Mesendoderm (in vitro differentiated cells): ENCODE data around the gene HEPACAM2.

Experiments
- DNase-seq: peaks from one replicate; pipeline ENCODE4 v3.0.0; 2013
- H2AK5ac ChIP-seq: 2 replicates; pipeline ENCODE4 v1.6.1; 2013; ENCODE audit warnings: low read length, inconsistent platforms
- H2BK120ac ChIP-seq: 2 replicates; pipeline ENCODE4 v1.6.1; 2013; ENCODE audit warnings: low read depth, mild to moderate bottlenecking, low read length, moderate library complexity, mixed read lengths
- H2BK15ac ChIP-seq: replicated peaks from 2 replicates; pipeline ENCODE4 v1.6.1; 2013; ENCODE audit warnings: low read depth, mild to moderate bottlenecking, moderate library complexity
- H2BK5ac ChIP-seq: 2 replicates; pipeline ENCODE4 v1.6.1; 2013; ENCODE audit warnings: low read length, inconsistent platforms
- H3K18ac ChIP-seq: 2 replicates; pipeline ENCODE4 v1.6.1; 2013; ENCODE audit warnings: mild to moderate bottlenecking, low read length, mixed read lengths
- H3K23ac ChIP-seq: one replicate; pipeline ENCODE4 v1.6.1; 2013; ENCODE audit warnings: low read length
- H3K27ac ChIP-seq: 2 replicates; pipeline ENCODE4 v1.5.1; 2013; ENCODE audit warnings: low read depth, mild to moderate bottlenecking, inconsistent platforms, low read length, moderate library complexity
- H3K27me3 ChIP-seq: 2 replicates; pipeline ENCODE4 v1.6.1; 2013; ENCODE audit warnings: low read length, control low read depth, mild to moderate bottlenecking, inconsistent platforms; ENCODE audit not compliant: insufficient read depth, poor library complexity
- H3K36me3 ChIP-seq: 2 replicates; pipeline ENCODE4 v1.6.1; 2013; ENCODE audit warnings: low read length, inconsistent platforms; ENCODE audit not compliant: control insufficient read depth, insufficient read depth
- H3K4ac ChIP-seq: one replicate; pipeline ENCODE4 v1.6.1; 2013; ENCODE audit warnings: low read depth, mild to moderate bottlenecking, low read length, moderate library complexity
- H3K4me1 ChIP-seq: 2 replicates; pipeline ENCODE4 v1.6.1; 2013; ENCODE audit warnings: low read depth, low read length, inconsistent platforms; ENCODE audit not compliant: control insufficient read depth
- H3K4me2 ChIP-seq: 2 replicates; pipeline ENCODE4 v1.6.1; 2013; ENCODE audit warnings: low read length
- H3K4me3 ChIP-seq: 2 replicates; pipeline ENCODE4 v1.5.1; 2013; ENCODE audit warnings: mild to moderate bottlenecking, low read length
- H3K56ac ChIP-seq: one replicate; pipeline ENCODE4 v1.6.1; 2013; ENCODE audit warnings: low read length
- H3K79me1 ChIP-seq: 2 replicates; pipeline ENCODE4 v1.6.1; 2013; ENCODE audit warnings: low read length, inconsistent platforms
- H3K79me2 ChIP-seq: 2 replicates; pipeline ENCODE4 v1.6.1; 2013; ENCODE audit warnings: mild to moderate bottlenecking, low read length; ENCODE audit not compliant: control insufficient read depth, insufficient read depth
- H3K9ac ChIP-seq: 2 replicates; pipeline ENCODE4 v1.6.1; 2013; ENCODE audit warnings: low read length, inconsistent platforms
- H4K5ac ChIP-seq: one replicate; pipeline ENCODE4 v1.6.1; 2013; ENCODE audit warnings: low read length
- H4K8ac ChIP-seq: one replicate; pipeline ENCODE4 v1.6.1; 2013; ENCODE audit warnings: low read depth, mild to moderate bottlenecking, control low read depth, low read length, moderate library complexity
- WGBS: extraction: QIAGEN DNeasy Blood & Tissue Kit; methylation state at CpG from one replicate; pipeline ENCODE4 v1.1.7; 2013; ENCODE audit warnings: low lambda C conversion rate, missing lambda C conversion rate; ENCODE audit not compliant: insufficient coverage; ENCODE audit errors: extremely low coverage; 5-methylcytosine and 5-hydroxymethylcytosine counted together

HEPACAM2 gene

DNA sequence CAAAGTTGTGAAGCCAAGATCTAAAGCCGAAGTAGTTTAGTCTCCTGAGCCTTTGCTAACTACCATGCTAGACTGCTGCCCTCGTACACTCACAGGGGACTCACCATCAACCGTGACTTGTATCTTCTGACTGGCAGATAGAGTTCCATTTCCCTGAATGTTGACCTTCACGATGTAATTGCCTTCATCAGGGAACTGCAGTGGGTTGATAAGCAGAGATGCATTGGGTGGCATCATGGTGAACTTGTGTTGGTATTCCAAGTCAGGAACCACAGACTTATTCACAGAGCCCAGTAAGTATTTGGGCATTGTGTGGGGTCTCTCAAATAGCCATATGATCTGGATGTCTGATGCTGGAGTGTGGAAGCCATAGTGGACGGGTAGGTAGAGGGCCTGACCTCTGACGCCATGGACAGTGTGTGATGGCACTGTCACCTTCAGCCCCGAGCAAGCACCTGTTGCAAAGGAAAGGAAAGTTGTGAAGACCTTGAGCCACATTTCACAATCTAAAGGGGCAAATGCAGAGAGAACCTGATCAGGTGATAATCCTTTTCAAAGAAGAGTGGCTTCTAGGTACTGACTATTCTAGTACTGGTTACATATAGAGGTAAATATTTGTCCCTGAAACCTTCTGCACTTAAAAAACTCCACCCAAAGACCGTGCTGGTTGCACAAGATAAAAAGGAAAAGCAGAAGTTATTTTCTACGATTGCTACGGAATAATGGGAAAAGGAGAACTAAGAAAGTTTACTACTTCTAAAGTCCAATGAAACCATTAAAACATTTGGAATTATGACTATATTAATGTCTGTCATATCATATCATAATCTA, 7.1 kb downstream of the HEPACAM2 start:
- Histone ChIP-seq H3K79me1 (no peaks in the 10 kb centered on the region), H3K4me1 (no peaks in the 10 kb centered on the region), H3K27ac (no peak overlapping the region), H4K5ac (no peak overlapping the region), H3K79me2 (no peaks in the 10 kb centered on the region), H2AK5ac (no peak overlapping the region), H3K4me2 (no peak overlapping the region), H3K23ac (no peak overlapping the region), H3K27me3 (no peaks in the 10 kb centered on the region), H3K4ac (no peak overlapping the region), H3K18ac (no peak overlapping the region), H3K9ac (no peak overlapping the region), H2BK5ac (no peak overlapping the region), H4K8ac (no peak overlapping the region), H3K4me3 (no peak overlapping the region), H3K36me3 (no peaks in the 10 kb centered on the region), H2BK15ac (no peak overlapping the region), H2BK120ac (no peak overlapping the region), H3K56ac (no peak overlapping the region)
- no CpG with 5 or more reads among the region's 10 CpGs for WGBS
- no peak for DNase-seq

GRCh38 chr7:93212881-93213280, 13.4 kb downstream of the HEPACAM2 start:
- Histone ChIP-seq H3K56ac (no peak overlapping the region), H3K79me2 (no peaks in the 10 kb centered on the region), H3K9ac (no peak overlapping the region), H3K23ac (no peak overlapping the region), H2BK15ac (no peak overlapping the region), H3K4ac (no peak overlapping the region), H4K5ac (no peak overlapping the region), H3K4me2 (no peak overlapping the region), H3K4me3 (no peak overlapping the region), H3K27me3 (no peaks in the 10 kb centered on the region), H4K8ac (no peak overlapping the region), H3K4me1 (no peaks in the 10 kb centered on the region), H3K27ac (no peak overlapping the region), H3K36me3 (no peaks in the 10 kb centered on the region), H2BK120ac (no peak overlapping the region), H3K18ac (no peak overlapping the region), H3K79me1 (no peaks in the 10 kb centered on the region), H2BK5ac (no peak overlapping the region), H2AK5ac (no peak overlapping the region)
- no CpG with 5 or more reads among the region's 1 CpG for WGBS
- no peak for DNase-seq

GRCh38 chr7:93211228-93211818, 14.9 kb downstream of the HEPACAM2 start:
- H3K27me3 ChIP-seq: no peaks in the 10 kb centered on the region
- no peak overlapping the region for H3K4me2 ChIP-seq
- H3K4me1 ChIP-seq: no peaks in the 10 kb centered on the region
- H3K36me3 ChIP-seq: no peaks in the 10 kb centered on the region
- no peak overlapping the region for H4K5ac ChIP-seq
- no CpG with 5 or more reads among the region's 5 CpGs for WGBS
- no peak overlapping the region for H3K27ac ChIP-seq
- H2BK15ac ChIP-seq: no peak overlapping the region
- H3K56ac ChIP-seq: no peak overlapping the region
- no peaks in the 10 kb centered on the region for H3K79me2 ChIP-seq
- H3K4me3 ChIP-seq: no peak overlapping the region
- H3K4ac ChIP-seq: no peak overlapping the region
- H2BK5ac ChIP-seq: no peak overlapping the region
- H2AK5ac ChIP-seq: no peak overlapping the region
- DNase-seq: no peak
- no peaks in the 10 kb centered on the region for H3K79me1 ChIP-seq
- H4K8ac ChIP-seq: no peak overlapping the region
- no peak overlapping the region for H3K23ac ChIP-seq
- no peak overlapping the region for H3K18ac ChIP-seq
- no peak overlapping the region for H3K9ac ChIP-seq
- H2BK120ac ChIP-seq: no peak overlapping the region

DNA sequence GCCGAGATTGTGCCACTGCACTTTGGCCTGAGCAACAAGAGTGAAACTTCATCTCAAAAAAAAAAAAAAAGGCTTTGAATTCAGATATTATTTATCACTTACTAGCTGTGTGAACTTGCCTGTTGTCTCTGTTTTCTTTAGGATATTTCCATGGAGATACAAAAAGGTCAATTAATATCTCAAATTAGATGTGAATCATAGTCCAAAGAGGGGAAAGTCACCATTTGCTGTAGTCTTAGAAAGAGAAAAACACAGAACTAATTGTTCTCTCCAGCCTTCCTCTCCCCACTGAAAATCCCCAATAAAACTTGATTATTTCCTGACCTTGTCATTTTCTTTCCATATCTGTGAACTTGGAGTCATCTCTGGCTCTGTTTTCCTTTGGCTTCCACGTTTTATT, 21.2 kb downstream of the HEPACAM2 start:
- no peaks in the 10 kb centered on the region for H3K79me1 ChIP-seq
- no peak overlapping the region for H2AK5ac ChIP-seq
- H3K4me2 ChIP-seq: no peak overlapping the region
- DNase-seq: no peak
- no peak overlapping the region for H3K18ac ChIP-seq
- no peaks in the 10 kb centered on the region for H3K79me2 ChIP-seq
- no peaks in the 10 kb centered on the region for H3K27me3 ChIP-seq
- H3K36me3 ChIP-seq: no peaks in the 10 kb centered on the region
- no peak overlapping the region for H3K27ac ChIP-seq
- no peak overlapping the region for H3K4ac ChIP-seq
- no peak overlapping the region for H3K23ac ChIP-seq
- H2BK120ac ChIP-seq: no peak overlapping the region
- H3K56ac ChIP-seq: no peak overlapping the region
- WGBS: no CpG with 5 or more reads among the region's 2 CpGs
- no peaks in the 10 kb centered on the region for H3K4me1 ChIP-seq
- H2BK15ac ChIP-seq: no peak overlapping the region
- no peak overlapping the region for H4K8ac ChIP-seq
- H4K5ac ChIP-seq: no peak overlapping the region
- no peak overlapping the region for H2BK5ac ChIP-seq
- H3K4me3 ChIP-seq: no peak overlapping the region
- H3K9ac ChIP-seq: no peak overlapping the region

DNA sequence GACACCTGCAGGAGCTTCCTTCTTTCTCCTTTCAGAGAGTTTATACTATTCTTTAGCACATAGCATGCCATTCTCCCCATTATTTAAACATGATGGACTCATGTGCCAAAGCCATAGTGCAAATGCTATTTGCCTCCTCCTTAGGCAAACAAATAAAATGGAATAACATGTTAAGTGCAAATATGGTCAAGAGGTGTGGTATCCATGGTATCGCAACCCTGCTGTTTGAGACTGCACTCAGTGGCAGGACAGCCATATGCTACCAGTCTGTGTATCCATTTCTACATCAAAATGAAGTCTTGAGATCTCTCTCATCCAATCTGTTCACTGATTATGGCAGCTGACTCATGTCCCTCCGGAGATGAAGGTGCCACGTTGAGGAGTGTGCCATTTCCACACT, 22.8 kb downstream of the HEPACAM2 start:
- H3K36me3 ChIP-seq: no peaks in the 10 kb centered on the region
- no peaks in the 10 kb centered on the region for H3K79me1 ChIP-seq
- no peaks in the 10 kb centered on the region for H3K4me1 ChIP-seq
- no peak overlapping the region for H4K8ac ChIP-seq
- no peak overlapping the region for H3K23ac ChIP-seq
- no peak overlapping the region for H2BK120ac ChIP-seq
- no peak overlapping the region for H2BK15ac ChIP-seq
- H3K27me3 ChIP-seq: no peaks in the 10 kb centered on the region
- no CpG with 5 or more reads among the region's 3 CpGs for WGBS
- no peak overlapping the region for H3K18ac ChIP-seq
- no peak overlapping the region for H3K4me3 ChIP-seq
- no peak overlapping the region for H2BK5ac ChIP-seq
- no peak overlapping the region for H3K27ac ChIP-seq
- H3K79me2 ChIP-seq: no peaks in the 10 kb centered on the region
- DNase-seq: no peak
- H2AK5ac ChIP-seq: no peak overlapping the region
- no peak overlapping the region for H3K4ac ChIP-seq
- H4K5ac ChIP-seq: no peak overlapping the region
- H3K56ac ChIP-seq: no peak overlapping the region
- H3K4me2 ChIP-seq: no peak overlapping the region
- no peak overlapping the region for H3K9ac ChIP-seq
